HG03442 (cell line): ENCODE data around the gene KLRF1.

Experiments used
- ATAC-seq: cut with Tn5 transposase; IDR thresholded peaks from one replicate; pipeline ENCODE4 v1.9.1; 2021; ENCODE audit warnings: mild to moderate bottlenecking, moderate library complexity; ENCODE audit not compliant: unreplicated experiment

KLRF1 gene

DNA sequence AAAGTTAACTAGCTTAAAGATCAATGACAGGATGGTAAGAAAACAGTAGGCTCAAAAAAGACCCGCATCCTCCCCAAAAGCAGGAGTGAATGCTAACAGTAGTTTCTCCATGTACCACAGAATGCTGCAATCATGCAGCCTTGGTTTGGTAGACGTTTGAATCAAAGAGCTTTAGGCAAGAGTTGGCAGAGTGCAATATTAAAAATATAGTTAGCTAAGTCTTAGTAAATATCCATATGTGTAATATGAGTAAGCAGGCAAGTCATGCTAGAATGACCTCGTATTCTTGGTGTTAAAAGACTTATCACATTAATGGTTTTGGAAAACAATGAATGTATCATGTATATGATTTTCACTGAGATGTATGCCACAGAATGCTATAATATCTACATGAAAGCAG is 18.8 kb upstream of the KLRF1 start:
- ATAC-seq, result no peak

DNA sequence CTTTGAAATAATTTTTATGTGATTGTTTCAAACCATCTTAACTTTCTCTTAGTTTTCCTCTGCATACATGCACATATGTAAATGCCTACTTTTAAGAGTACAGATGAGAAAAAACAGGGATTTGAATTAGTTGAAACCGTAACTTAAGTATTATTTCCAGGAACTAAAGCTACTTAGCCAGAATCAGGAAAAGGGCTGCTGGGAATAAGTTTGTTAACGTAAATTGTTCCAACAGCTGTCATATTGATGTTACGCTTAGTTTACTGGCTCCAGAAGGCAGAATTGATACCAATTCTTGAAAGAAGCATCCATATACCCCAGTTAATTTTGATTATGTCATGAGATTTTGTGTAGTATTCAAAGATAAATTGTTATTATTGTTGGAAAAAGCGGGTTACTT is 17.9 kb upstream of the KLRF1 start:
- no peak for ATAC-seq

DNA sequence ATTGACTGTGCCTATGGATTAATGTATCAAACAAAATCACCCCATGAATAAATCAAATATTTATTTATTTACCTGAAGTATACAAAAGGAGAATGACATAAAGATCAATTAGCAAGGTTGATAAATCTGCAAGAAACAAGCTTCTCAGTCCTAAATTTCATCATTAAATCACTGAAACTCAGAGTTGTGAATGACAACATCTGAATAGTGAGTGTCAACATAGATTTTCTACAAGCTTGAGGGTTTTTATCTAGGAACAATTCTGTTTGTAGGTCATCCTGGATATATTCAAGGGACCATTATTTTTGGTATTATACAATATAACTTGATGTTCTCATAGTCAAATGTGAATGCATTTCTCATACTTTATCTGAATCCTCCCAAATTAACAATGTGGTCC is 17.4 kb upstream of the KLRF1 start:
- no peak for ATAC-seq

DNA sequence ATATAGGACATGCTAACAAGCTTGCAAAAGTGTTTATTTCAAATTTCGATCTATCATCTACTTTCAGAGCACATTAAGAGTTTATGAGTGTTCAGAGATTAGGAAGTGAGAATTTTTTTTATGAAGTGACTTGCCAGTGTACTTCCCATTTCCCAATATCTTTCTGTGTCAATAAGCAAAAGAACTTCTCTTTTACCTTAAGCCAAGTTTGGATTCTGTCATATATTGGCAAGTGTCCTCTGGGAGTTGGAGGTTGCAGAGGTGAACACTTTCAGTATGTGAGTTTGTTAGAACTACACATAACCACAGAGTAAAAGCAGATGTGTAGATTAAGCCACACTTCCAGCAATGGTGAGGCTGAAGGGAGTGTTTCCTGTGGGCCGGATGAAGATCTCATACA is 16.6 kb upstream of the KLRF1 start:
- no peak for ATAC-seq

DNA sequence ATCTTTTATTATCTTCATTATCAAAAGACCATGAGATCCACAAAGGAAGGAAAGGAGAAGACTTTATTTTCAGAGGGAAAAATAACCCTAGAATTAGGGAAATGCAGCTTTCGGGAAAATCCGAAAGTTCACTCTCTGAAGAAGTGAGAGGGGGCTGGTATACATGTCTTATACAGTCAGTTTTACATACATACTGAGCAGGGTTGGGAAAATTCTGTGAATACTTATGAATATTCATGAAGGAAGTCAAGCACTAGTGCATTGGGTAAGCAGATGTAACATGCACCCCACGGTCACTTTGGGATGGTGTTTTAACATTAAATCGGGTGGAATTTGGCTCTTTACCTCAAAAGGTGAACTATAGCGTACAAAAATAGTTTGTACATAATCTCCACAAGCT is 15.7 kb upstream of the KLRF1 start:
- ATAC-seq, result no peak

DNA sequence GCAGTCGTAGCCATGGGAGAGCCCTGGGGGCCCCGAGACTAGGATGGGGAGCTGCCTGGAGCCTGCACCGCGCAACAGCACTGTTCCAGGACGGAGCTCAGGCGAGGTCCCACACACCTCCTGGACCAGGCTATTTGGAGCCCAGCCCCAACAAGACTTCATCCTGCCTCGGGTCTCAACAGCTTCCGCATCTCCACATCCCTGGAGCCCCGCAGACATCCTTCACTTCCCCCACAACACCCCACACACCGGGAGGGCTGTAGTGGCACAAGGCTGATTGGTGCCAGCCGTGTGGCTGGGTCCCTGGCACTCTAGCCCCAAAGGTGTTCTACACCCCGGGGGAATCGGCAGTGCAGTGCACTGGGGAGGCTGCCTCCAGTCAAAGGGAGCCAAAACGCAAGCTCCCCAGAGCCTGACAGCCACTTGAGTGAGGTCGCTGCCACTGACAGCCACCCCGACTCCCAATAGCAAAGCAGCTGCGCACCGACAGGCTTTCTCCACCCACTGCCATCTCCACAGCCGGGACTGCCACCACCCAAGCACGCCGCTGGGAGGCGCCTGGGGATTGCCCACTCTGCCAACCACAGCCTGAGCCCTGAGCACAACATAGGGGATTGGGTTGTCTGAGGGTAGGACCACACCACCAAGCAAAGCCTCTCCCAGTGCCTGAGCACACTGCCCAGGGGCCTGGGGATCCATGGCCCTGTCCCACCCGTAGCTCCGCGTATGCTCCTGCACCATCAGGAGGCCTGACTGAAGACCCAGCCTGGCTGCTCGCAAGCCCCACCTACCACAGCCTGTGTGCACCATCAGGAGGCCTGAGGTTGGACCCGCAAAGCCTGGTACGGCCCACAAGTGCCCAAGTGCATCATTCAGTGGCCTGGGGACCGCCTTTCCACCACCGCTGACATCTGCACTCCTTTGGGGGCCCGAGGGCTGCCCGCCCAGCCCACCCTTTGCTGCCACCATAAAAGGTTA is 13.2 kb upstream of the KLRF1 start:
- peak; percentile 95 for ATAC-seq

DNA sequence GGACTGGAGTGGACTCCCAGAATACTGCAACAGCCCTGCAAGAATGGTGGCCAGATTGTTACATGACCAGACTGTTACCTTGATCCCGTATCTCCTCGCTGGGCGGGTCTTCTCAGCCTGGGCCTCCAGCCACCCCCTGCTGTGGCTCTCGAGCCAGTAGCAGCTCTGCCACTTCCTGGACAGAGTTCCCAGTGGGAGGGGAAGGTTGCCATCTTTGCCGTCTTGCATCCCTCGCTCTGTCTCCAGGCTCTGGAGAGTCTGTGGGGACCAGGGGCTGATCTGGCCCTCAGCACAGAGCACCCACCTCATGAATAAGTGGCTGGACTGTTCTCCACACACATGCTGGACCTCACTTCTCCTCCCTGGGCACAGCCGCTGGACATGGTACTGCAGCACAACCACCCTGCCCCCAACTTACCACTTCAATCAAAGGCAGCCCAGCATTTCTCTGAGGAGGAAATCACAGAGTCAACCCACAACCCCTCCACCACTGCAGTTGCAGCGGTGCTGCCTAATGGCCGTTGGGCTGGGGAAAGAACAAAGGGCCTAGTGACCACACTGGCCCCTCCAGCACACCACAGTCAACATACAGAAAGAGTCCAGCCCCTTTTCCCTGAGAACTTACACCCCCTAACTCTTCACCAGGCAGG is 6.9 kb upstream of the KLRF1 start:
- no peak for ATAC-seq

DNA sequence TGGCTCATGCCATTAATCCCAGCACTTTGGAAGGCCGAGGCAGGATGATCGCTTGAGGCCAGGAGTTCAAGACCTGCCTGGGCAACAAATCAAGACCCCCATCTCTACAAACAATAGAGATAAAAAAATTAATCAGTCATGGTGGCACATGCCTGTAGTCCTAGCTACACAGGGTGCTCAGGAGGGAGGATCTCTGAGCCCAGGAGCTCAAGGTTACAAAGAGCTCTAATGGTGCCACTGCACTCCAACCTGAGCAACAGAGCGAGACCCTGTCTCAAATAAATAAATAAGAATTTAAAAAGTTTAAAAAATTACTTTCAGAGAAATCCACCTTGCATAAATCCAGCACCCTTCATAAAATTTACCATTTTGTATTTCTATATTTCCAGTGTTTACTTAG is 2.2 kb downstream of the KLRF1 start:
- ATAC-seq, result no peak

DNA sequence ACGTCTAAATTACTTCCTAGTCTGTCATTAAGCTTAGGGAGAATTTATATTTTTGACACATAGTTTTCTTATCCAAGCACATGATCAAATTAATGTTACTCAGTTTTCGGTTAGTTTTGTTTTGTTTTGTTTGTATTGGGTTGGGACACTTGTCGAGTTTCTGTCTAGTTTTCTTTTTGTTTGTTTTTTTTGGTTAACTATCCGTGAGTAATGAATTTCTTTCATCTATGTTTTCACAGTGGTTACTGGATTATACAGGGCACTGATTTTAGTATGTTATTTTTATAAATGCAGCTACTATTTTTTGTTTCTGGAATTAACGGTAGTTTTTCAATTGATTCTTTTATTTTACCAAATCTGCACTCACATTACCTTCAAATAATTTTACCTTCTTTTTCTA is 2.7 kb downstream of the KLRF1 start:
- no peak for ATAC-seq

DNA sequence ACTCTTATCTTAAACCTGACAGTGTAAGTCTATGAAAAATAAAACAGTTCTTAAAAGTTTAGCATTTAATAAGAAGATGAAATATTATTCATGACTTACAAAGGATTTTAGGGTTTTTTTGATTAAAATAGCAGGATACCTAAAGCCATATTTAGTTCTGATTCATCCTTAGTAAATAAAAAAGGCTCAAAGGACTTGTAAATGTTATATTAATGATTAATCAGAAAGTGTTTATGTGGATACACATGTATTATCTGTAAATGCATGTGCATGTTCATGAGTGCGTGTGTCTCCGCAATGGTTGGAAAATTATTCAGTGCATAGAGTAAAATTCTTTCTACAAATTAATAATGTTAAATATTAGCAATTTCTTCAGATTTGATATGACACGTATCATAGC is 4.4 kb downstream of the KLRF1 start:
- no peak for ATAC-seq

DNA sequence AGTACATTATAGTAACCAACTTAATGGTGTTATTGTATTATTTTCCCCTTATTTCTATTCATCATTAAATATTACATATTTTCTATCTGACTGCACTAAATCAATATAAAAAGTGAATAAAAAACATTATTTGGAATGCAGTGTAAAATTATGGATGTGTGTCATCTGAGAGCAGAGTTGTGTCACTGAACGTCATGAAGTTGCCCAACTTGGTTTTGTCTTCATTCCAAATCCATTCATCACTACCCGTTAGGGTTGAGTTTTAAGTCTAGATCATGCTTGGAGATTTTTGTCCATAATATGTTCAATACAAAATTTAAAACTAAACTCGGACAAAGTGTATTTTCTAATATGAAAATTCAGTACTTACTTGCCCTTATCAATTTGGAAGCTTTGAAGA is 16.1 kb downstream of the KLRF1 start:
- no peak for ATAC-seq

DNA sequence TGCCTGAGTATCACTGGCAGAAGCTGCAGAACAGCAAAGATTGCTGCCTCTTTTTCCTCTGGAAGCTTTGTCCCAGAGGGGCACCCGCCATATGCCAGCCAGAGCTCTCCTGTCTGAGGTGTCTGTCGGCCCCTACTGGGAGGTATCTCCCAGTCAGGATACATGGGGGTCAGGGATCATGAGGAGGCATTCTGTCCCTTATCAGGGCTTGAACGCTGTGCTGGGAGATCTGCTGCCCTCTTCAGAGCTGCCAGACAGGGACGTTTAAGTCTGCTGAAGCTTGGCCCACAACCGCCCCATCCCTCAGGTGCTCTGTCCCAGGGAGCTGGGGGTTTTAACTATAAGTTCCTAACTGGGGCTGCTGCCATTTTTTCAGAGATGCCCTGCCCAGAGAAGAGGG is 21.6 kb downstream of the KLRF1 start:
- no peak for ATAC-seq

DNA sequence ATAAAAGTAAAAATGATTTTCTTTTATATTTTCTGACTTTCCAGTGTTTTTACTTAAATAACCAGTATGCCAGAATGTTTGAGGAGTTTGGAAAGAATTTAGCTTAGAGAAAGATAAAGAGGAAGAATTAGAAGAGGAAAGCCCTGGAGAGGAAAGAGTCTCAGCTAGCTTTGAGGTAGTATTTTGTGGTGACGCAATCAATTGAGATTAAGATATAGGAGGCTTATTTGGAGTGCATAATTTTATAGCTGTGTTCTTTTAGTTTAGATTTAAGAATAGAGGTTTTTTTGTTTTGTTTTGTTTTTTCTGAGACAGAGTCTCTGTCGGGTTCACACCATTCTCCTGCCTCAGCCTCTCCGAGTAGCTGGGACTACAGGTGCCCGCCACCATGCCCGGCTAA is 23.8 kb downstream of the KLRF1 start:
- no peak for ATAC-seq

DNA sequence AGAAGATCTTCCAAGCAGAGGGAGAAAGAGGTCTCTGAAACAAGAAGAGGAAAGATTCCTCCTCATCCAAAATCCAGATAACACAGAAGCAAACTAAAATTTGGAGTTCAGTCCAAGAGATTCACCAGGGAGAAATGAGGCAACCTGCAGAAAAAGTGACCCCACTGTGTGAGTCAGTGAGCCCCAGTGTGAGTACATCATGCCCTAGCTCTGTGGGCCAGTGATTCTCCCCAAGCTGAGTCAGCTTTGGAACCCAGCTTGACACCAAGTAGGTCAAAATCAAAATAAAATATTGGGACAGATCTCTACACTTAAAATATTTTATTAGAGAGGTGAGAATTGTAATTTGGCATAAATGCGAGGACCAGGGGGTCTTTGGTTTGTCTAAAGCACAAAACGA is 24.6 kb downstream of the KLRF1 start:
- no peak for ATAC-seq

DNA sequence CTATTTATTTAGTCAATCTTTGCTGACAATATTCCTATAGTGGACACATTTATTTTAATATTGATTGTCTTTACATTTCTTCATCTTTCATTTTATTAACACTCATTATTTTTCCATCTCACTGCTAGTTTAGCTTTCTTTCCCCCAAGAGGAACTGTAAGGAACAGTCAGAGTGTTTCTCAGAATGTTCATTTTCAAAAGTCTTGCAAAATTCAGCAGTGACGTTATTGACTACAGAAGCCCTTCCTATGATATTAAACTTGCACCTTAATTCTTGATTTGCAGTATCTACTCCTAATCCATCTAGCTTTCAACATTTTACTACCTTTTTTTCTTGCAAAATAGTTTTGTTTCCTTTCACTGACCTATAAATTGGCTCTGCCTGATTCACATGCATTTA is 28.9 kb downstream of the KLRF1 start:
- no peak for ATAC-seq

DNA sequence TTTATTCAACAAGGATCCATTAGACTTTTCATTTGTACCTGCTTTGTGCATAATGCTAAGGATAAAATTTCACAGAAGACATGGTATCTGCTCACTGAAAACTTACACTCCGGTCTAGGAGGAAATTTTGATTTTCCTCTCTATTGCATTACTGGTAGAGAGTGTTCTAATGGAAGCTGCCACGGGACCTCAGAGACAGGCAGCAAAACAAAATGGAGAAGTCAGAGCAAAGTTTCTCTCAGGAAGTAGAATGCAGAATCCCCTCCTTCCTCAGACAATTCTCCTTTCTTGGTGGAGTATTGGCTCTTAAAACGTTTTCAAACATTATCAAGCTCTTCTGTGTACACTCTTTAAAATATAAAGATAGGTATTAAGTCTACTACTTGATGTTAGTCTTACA is 29.6 kb downstream of the KLRF1 start:
- no peak for ATAC-seq

DNA sequence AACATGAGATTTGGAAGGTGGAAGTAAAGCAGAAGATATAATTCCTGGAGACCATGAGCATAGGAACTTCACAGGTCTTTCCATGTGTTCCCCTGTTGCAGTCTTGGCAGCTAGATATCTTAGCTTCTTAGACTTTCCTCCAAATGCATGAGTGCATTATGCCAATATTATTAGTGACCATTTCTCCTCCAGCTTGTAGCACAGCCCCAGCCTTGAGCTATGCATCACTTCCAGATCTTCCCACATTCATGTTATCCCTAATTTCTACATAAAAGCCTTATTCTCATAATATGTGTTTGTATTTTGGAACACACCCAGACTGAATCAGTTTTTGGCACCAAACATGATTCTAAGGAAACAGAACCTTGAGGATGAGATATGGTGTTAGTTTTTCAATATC is 30.9 kb downstream of the KLRF1 start:
- no peak for ATAC-seq

DNA sequence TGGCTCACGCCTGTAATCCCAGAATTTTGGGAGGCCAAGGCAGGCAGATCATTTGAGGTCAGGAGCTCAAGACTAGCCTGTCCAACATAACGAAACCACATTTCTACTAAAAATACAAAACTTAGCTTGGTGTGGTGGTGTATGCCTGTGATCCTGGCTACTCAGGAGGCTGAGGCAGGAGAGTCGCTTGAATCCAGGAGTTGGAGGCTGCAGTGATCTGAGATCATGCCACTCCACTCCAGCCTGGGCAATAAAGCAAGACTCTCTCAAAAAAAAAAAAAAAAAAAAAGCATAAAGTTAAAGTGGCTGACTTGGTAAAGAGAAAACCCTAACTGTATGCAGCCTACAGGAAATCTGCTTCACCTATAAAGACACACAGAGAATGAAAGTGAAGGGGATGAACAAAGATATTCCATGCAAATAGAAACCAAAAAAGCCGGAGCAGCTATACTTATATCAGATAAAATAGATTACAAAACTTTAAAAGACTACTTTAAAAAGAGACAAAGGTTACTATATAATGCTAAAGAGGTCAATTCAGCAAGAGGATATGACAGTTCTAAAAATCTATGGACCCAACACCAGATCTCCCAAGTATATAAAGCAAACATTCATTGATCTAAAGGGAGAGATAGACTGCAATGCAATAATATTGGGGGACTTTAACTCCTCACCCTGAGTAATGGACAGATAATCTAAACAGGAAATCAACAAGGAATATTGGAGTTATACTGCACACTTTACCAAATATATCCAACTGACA is 37.8 kb downstream of the KLRF1 start:
- no peak for ATAC-seq

DNA sequence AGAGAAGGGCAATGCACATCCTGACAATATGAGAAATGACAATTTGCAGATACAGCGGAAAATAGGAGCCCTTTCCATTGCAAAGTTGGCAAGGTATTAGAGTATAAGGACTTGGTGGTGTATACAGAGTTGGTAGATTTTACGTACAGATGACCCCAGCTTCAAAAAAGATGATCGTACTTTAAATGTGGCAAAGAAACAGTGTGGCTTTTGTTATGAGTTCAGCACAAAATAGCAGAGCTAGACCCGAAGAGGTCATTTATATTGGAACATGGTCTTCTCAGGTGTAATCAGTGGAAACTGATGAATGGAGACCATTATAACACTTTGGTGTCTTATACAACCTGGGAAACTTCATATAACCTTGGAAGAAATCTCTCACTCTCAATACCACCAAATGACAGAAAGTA is 39.6 kb downstream of the KLRF1 start:
- ATAC-seq, result no peak

DNA sequence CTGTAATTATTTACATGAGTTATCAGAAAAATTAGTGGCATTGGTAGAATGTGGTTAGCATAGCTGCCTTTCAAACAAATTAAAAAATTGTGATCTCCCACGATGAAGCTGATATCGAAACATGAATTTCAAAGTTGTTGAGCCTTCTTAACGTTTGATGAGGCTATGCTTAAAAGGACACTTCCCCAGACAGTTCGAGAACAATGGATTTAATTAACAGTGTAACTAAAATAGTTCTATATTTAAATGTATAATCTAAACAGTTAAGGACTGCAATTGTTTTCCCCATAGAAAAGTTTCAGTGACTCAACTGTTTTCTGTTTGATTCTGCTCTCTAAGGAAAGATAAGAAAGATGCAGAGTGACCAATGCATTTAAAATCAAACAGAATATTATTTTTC is 40.2 kb downstream of the KLRF1 start:
- ATAC-seq, result no peak

DNA sequence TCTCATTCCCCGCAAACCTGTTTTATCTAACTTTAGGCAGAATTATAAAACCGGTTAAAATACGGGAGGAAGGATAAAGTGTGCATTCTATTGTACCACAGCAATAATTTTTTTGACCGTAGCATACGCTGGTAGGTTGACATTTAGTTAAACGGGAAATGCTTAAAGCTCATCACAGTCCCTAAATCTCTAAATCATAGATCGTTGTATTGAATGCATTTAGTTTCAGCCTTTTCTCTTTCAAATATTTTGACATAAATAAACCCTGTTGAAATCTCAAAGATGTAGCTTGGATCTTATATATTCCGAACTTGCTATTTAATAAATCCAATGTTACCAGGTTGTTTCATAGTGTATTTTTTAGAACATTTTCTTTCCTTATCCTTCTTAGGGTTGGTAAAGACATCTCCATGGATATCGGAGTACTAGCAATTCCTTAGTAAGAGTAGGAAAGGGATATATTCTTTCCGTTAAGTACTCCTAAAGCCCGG is 41.1 kb downstream of the KLRF1 start:
- ATAC-seq, result no peak

DNA sequence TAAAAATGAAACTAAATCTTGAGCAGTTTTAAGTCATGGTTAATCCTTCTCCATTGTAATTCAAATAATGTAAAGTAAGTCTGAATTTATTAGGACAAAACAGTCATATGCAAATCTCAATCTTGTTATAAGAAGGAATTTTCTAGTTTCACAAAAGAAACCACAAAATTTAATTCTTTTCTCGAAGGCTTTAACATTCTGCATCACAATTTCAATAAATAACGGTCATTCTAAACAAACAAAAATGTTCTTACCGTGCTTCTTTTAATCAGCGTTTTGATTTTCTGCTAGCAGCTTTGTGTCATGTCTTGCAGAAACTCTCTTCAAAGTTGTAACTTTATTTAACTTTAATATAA is 41.6 kb downstream of the KLRF1 start:
- ATAC-seq, result no peak
